ENCODE results near the gene KIR3DL1.
A peak's percentile ranks its signal among the peaks of the same experiment; 100 is the strongest.
"Not testable (repeated sequence)": the region's sequence is repeated elsewhere in the genome, so short reads cannot be mapped to it uniquely, and the experiment has no call there.

Gene KIR3DL1

GRCh38 chr19:54817670-54818536 lies 1.6 kb downstream of the KIR3DL1 start:
- no peak for DNase-seq

- not testable (repeated sequence) for DNase-seq
These were observed 8.1 kb downstream of the KIR3DL1 start for GRCh38 chr19:54824416-54824815.

GRCh38 chr19:54825326-54825725 lies 9.1 kb downstream of the KIR3DL1 start:
- peak; percentile 71 for DNase-seq

GRCh38 chr19:54828064-54828463 lies 11.8 kb downstream of the KIR3DL1 start:
- DNase-seq: not testable (repeated sequence)

GRCh38 chr19:54832496-54832895 lies 16.2 kb downstream of the KIR3DL1 start, which contains the start of gene KIR2DS4:
KIR2DS4 (plus strand) TSS chr19:54832676.
- DNase-seq: not testable (repeated sequence)

- DNase-seq: not testable (repeated sequence)
These were observed 18.9 kb downstream of the KIR3DL1 start for GRCh38 chr19:54835126-54835525.

GRCh38 chr19:54837522-54837921 lies 21.3 kb downstream of the KIR3DL1 start:
- DNase-seq: not testable (repeated sequence)

GRCh38 chr19:54843171-54843570 lies 26.9 kb downstream of the KIR3DL1 start:
- not testable (repeated sequence) for DNase-seq

- DNase-seq: peak; percentile 26
These were observed 33.9 kb downstream of the KIR3DL1 start, which contains the start of gene KIR3DL2 for GRCh38 chr19:54850061-54850640. KIR3DL2 (plus strand) TSS chr19:54850443; CDS start chr19:54850476, 33 bp downstream.

- DNase-seq: no peak
These were observed 34.7 kb downstream of the KIR3DL1 start for GRCh38 chr19:54850930-54851329.

GRCh38 chr19:54851353-54851752 lies 35.1 kb downstream of the KIR3DL1 start:
- no peak for DNase-seq

- not testable (repeated sequence) for DNase-seq
These were observed 39.0 kb downstream of the KIR3DL1 start for GRCh38 chr19:54855241-54855640.

GRCh38 chr19:54858476-54858875 lies 42.2 kb downstream of the KIR3DL1 start:
- DNase-seq: not testable (repeated sequence)

- DNase-seq: peak; percentile 62
These were observed 43.2 kb downstream of the KIR3DL1 start for GRCh38 chr19:54859421-54859820.

- not testable (repeated sequence) for DNase-seq
These were observed 47.2 kb downstream of the KIR3DL1 start for GRCh38 chr19:54863459-54863858.

- no peak for DNase-seq
These were observed 55.4 kb downstream of the KIR3DL1 start for GRCh38 chr19:54871696-54872095.

- DNase-seq: peak; percentile 71
These were observed 57.7 kb downstream of the KIR3DL1 start, which contains the start of gene FCAR for GRCh38 chr19:54873990-54874389. FCAR (plus strand) TSS chr19:54874235; CDS start chr19:54874290, 55 bp downstream.

- DNase-seq: no peak
These were observed 59.2 kb downstream of the KIR3DL1 start for GRCh38 chr19:54875506-54875905.

GRCh38 chr19:54877471-54877870 lies 61.2 kb downstream of the KIR3DL1 start:
- DNase-seq: no peak
